ENCODE data around the gene MSX2. TPM values are rescaled to one million over a fixed set of nuclear protein-coding genes. Genes with fewer than 3 reads are reported as not detected.

Gene MSX2
- total RNA-seq, 2 experiments from 2014 or later: not detected

DNA sequence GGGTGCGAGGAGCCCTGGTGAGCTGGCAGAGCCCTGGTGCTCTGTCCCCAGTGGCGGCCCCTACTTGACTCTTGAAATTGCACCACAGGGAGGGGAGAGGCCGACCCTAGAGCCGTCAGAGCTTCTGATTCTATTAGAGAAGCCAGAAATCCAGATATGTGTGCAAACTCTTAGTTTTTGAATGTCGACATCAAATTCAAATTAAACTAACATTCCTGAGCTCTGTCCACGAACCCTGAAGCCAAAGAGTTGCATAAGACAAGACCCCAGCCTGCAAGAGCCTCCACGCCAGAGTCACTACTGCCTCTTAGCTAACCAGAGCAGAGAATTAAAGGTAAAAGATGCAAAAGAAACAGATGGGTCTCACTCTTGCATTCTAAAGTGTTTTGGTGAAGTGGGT, 29.8 kb upstream of the MSX2 start:
- H3K4me1 Mint-ChIP-seq: peaks cover 3% of the 10 kb centered on the region
- DNase-seq (no peak), ATAC-seq (no peak)
- H3K27ac Mint-ChIP-seq: no peak overlapping the region
- H3K36me3 Mint-ChIP-seq (ENCODE audit: low read depth): no peaks in the 10 kb centered on the region
- H3K27me3 Mint-ChIP-seq: peaks cover 50% of the 10 kb centered on the region
- ChIA-PET POLR2A (no interaction called here), CTCF (interaction anchor here (0.6 kb wide), 1 partner anchor 15 kb away, joined by 3 read pairs; no protein-coding TSS in a partner anchor)
- H3K9me3 Mint-ChIP-seq (ENCODE audit: low read depth): no peaks in the 10 kb centered on the region
- intact Hi-C loops (cut with DNase I, micrococcal nuclease): no loop called here
- H3K4me3 Mint-ChIP-seq: no peak overlapping the region

DNA sequence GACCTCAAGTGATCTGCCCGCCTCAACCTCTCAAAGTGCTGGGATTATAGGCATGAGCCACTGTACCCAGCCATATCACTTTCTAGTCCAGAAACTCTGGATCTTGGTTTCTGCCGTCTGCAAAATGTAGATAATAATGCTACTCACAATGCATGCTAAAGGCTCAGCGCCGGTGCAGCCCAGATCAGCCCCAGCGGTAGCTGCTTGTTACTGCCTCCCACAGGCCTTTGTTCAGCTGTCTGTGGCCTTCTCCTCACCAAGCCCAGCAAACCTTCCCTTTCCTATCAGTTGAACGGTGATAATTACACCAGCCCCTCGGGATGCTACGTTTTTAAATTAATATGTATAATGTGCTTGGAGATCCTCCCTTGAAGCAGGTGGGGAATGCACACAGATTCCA, 26.2 kb upstream of the MSX2 start:
- no peak for DNase-seq
- intact Hi-C loops (cut with DNase I, micrococcal nuclease): no loop called here
- H3K27me3 Mint-ChIP-seq: peaks cover 27% of the 10 kb centered on the region
- CTCF ChIA-PET: no interaction called here
- peaks cover 3% of the 10 kb centered on the region for H3K4me1 Mint-ChIP-seq
- no peak for ATAC-seq
- no peaks in the 10 kb centered on the region for H3K9me3 Mint-ChIP-seq (ENCODE audit: low read depth)
- H3K27ac Mint-ChIP-seq: no peak overlapping the region
- no peaks in the 10 kb centered on the region for H3K36me3 Mint-ChIP-seq (ENCODE audit: low read depth)
- H3K4me3 Mint-ChIP-seq: no peak overlapping the region
- POLR2A ChIA-PET: no interaction called here

DNA sequence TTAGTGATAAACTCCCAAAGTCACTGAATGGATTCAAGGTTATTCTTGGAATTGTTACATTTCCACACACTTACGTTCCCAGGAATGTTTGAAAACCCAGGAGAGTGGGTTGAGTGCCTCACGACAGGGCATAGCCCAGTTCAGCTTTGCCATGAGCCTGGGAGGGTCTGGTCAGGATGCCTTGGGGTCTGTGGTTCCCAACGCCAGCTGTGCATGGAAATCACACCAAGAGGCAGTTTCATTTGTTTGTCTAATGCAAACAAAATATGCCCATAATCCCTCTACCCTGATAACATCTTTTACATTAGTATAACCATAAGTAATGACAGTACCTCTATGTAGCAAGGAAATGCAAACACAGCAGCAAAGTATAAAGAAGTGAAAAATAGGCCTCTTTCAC, 25.3 kb upstream of the MSX2 start:
- Mint-ChIP-seq H3K4me1 (no peaks in the 10 kb centered on the region), H3K27me3 (peaks cover 17% of the 10 kb centered on the region), H3K4me3 (no peak overlapping the region), H3K36me3 (ENCODE audit: low read depth) (no peaks in the 10 kb centered on the region), H3K9me3 (ENCODE audit: low read depth) (no peaks in the 10 kb centered on the region), H3K27ac (no peak overlapping the region)
- intact Hi-C loops (cut with DNase I, micrococcal nuclease): no loop called here
- ATAC-seq: no peak
- ChIA-PET CTCF (no interaction called here), POLR2A (no interaction called here)
- no peak for DNase-seq

DNA sequence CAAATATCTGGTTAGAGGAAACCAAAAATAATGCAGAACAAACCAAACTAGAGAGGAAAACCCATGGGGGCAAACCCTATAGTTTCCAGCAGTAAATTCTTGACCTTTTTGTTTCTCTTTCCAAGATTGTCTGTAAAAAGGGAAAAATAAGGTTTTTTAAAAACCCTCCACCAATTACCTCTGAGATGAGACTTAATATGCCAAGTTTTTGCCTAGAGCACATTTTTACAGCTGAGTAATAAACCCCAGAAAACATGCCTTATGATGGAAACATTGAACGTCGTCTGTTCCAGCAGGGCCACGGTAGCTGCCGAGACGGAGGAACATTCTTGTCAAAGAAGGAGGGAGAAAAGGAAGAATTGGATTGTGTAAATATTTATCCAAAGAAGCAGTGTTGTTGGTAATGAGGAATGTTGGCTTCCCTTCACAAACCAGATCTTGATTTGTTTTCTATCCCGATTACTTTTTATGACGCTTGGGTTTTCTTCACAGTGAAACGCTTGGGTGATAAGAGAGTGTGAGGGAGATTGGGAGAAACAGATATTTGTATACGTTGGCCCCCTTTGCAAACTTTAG, 17.3 kb upstream of the MSX2 start:
- peaks cover 13% of the 10 kb centered on the region for H3K27me3 Mint-ChIP-seq
- H3K36me3 Mint-ChIP-seq (ENCODE audit: low read depth): no peaks in the 10 kb centered on the region
- ATAC-seq: no peak
- no peaks in the 10 kb centered on the region for H3K9me3 Mint-ChIP-seq (ENCODE audit: low read depth)
- no peak overlapping the region for H3K4me3 Mint-ChIP-seq
- intact Hi-C loops (cut with DNase I, micrococcal nuclease): no loop called here
- ChIA-PET CTCF (no interaction called here), POLR2A (no interaction called here)
- H3K27ac Mint-ChIP-seq: no peak overlapping the region
- no peak for DNase-seq
- H3K4me1 Mint-ChIP-seq: no peaks in the 10 kb centered on the region

DNA sequence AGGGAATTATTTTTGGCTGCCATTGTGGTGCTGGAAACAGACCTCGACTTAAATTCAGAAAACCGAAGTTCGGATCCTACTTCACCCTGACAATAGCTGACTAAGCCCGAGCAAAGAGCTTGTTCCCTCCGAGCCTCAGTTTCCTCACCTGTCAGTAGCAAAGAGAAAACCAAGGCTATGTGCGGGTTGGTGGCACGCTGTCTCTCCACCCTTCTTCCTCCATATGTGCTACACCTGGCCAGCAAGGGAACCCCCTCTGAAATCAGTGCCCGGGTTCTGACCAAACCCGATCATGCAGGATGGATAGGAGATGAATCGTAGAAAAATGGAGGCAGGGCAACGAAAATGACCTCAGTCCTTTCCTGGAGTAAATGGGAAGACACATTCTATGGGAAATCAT, 16.7 kb upstream of the MSX2 start:
- intact Hi-C loops (cut with DNase I, micrococcal nuclease): no loop called here
- H3K9me3 Mint-ChIP-seq (ENCODE audit: low read depth): no peaks in the 10 kb centered on the region
- ChIA-PET CTCF (no interaction called here), POLR2A (no interaction called here)
- ATAC-seq: no peak
- H3K4me1 Mint-ChIP-seq: no peaks in the 10 kb centered on the region
- no peak overlapping the region for H3K4me3 Mint-ChIP-seq
- H3K27me3 Mint-ChIP-seq: peaks cover 13% of the 10 kb centered on the region
- H3K27ac Mint-ChIP-seq: no peak overlapping the region
- DNase-seq: no peak
- no peaks in the 10 kb centered on the region for H3K36me3 Mint-ChIP-seq (ENCODE audit: low read depth)

DNA sequence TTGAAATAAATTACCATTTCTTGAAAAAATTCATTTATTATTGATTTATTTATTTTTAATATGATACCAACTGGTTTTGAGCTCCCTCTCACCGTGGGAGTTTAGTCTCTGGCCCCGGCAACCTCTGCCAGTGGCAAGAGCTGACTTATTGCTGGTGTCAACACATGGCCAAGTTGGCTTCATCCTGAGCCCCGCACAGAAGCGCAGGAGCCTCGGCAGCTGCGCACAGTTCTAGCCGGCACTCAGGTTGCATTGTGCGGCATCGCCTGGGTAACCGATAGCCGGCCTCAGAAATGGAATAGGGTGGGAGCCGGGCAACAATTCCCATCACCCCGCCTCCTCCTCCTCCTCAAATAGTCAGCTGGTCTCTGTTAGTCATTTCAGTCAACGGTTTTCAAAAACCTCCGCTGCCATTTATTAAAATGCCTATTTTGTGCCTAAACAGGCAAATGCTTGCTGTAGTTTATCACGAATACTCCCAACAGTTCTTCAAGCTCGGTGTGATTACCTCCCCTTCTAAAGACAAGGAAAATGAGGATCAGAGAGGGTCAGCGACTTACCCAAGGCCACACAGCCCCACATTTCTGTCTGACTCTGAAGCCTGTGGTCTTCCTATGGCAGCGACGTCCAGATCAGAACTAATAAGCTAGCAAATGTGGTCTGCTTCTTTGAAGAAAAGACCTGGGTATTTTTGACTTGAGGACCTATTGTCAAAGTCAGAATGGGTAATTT, 15.7 kb upstream of the MSX2 start:
- no peaks in the 10 kb centered on the region for H3K4me1 Mint-ChIP-seq
- ATAC-seq (no peak), DNase-seq (no peak)
- POLR2A ChIA-PET: no interaction called here
- H3K27ac Mint-ChIP-seq: no peak overlapping the region
- intact Hi-C loops (cut with DNase I, micrococcal nuclease): no loop called here
- peaks cover 13% of the 10 kb centered on the region for H3K27me3 Mint-ChIP-seq
- CTCF ChIA-PET: interaction anchor here (1.1 kb wide), 1 partner anchor 85 kb away, joined by 4 read pairs; no protein-coding TSS in a partner anchor
- no peaks in the 10 kb centered on the region for H3K36me3 Mint-ChIP-seq (ENCODE audit: low read depth)
- no peaks in the 10 kb centered on the region for H3K9me3 Mint-ChIP-seq (ENCODE audit: low read depth)
- H3K4me3 Mint-ChIP-seq: no peak overlapping the region

DNA sequence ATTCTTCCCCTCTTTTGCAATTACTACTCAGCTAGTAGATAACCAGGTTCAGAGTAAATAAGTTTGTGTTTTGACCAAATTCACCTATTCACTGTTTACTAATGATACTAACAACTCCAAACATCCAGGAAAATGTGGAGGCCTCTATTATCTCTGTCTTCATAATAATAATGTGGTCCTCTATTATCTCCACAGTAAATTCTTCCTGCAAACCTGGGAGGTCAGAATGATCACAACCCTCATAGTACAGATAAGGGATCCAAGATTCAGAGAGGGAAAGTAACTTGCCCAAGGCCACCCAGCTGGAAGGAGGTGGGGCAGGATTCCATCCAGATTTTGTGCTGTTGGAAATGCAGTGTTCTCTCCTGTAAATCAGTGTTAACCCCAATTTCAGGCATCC, 9.6 kb upstream of the MSX2 start:
- Mint-ChIP-seq H3K27me3 (peaks cover 29% of the 10 kb centered on the region), H3K4me1 (no peaks in the 10 kb centered on the region), H3K36me3 (ENCODE audit: low read depth) (no peaks in the 10 kb centered on the region), H3K4me3 (no peak overlapping the region), H3K27ac (no peak overlapping the region), H3K9me3 (ENCODE audit: low read depth) (no peaks in the 10 kb centered on the region)
- no peak for DNase-seq
- ATAC-seq: no peak
- ChIA-PET CTCF (no interaction called here), POLR2A (no interaction called here)
- intact Hi-C loops (cut with DNase I, micrococcal nuclease): no loop called here

DNA sequence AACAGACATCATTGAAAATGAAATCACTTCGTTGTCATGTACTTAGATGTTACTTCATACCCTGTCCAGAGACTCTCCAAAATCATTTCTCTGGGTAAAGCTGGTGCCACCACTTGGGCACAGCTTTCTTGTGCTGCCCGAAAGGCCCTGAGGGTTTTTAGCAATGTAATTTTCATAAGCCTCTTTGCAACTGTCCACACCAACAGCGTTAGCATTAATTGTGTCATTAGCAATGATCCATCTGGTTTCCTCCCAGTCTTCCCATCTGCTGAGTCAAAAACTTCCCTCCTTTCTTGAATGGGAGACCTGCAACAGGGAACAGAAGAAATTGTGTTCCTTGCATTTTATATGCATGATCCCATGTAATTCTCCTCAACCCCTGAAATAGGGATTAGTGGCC, 8.6 kb upstream of the MSX2 start:
- peaks cover 36% of the 10 kb centered on the region for H3K27me3 Mint-ChIP-seq
- H3K36me3 Mint-ChIP-seq (ENCODE audit: low read depth): no peaks in the 10 kb centered on the region
- H3K27ac Mint-ChIP-seq: no peak overlapping the region
- DNase-seq (no peak), ATAC-seq (no peak)
- CTCF ChIA-PET: no interaction called here
- intact Hi-C loops (cut with DNase I, micrococcal nuclease): no loop called here
- POLR2A ChIA-PET: no interaction called here
- H3K4me1 Mint-ChIP-seq: peaks cover 4% of the 10 kb centered on the region
- no peak overlapping the region for H3K4me3 Mint-ChIP-seq
- no peaks in the 10 kb centered on the region for H3K9me3 Mint-ChIP-seq (ENCODE audit: low read depth)

DNA sequence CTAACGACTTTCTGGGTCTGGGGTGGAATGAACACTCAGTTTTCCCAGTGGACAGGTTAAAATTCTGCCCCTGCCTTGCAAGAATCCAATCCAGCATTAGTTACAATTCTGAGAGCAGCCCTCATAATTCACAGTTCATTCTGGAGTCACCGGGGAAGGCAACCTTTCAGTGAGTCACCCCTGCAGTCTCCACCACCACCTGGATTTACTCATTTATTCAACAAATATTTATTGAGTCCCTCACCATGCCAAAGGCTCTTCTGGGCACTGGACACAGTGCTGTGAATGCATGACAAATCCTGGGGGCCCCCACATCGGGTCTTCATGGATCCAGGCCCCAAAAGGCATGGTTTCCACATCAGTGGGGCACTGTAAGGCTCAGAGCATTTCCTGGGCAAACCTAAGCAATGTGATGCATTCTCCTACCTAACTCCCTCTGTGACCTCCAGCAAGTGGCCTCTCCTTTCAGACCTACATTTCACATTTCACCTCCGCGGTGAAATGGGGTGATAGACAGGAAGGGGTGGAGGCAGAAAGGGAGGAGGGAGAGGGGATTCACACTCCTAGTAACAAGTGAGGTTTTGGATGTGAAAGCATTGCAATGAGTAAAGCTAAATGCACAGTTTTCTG, 6.4 kb upstream of the MSX2 start:
- ChIA-PET POLR2A (no interaction called here), CTCF (interaction anchor here (0.8 kb wide), 1 partner anchor 18 kb away, joined by 3 read pairs; no protein-coding TSS in a partner anchor)
- Mint-ChIP-seq H3K9me3 (ENCODE audit: low read depth) (no peaks in the 10 kb centered on the region), H3K4me3 (no peak overlapping the region), H3K27me3 (peaks cover 52% of the 10 kb centered on the region), H3K27ac (no peak overlapping the region), H3K4me1 (peaks cover 6% of the 10 kb centered on the region), H3K36me3 (ENCODE audit: low read depth) (no peaks in the 10 kb centered on the region)
- intact Hi-C loops (cut with DNase I, micrococcal nuclease): no loop called here
- ATAC-seq (no peak), DNase-seq (no peak)

DNA sequence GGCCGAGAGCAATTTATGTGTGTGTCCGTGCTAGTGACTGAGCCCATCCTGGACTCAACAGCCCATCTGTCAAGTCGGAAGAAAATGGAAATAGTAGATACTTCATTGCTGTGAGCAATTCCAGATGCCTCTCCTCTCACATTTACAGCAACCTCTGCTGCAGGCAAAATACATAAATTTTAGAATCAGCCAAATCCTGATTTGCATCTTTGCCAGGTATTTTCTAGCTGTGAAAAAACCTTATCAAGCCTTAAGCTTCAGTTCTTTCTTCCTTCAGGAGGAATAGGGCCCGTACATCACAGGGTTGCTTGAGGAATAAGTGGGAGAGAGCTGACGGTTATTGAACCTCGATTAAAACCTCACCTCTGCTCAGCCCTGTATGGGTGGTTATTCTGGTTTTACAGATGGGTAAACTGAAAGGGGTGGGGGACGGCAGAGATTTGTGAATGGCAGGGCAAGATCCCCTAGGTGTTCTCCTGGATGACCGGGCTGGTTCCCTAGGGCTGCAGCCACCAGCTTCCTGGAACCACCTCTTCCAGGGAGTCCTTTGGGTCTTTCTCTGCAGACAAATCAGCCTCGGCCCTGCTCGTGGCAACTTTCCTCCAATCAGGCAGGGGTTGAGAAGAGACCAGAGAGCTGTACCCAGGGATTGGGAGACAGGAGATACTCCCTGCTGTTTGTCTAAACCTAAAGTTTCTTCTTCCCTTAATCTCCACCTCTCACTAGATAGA, 5.3 kb upstream of the MSX2 start:
- Mint-ChIP-seq H3K36me3 (ENCODE audit: low read depth) (no peaks in the 10 kb centered on the region), H3K27ac (no peak overlapping the region), H3K4me1 (peaks cover 12% of the 10 kb centered on the region), H3K27me3 (peaks cover 63% of the 10 kb centered on the region), H3K9me3 (ENCODE audit: low read depth) (no peaks in the 10 kb centered on the region), H3K4me3 (no peak overlapping the region)
- intact Hi-C loops (cut with DNase I, micrococcal nuclease): no loop called here
- ChIA-PET CTCF (interaction anchor here (1.6 kb wide), 1 partner anchor 296 kb away, joined by 4 read pairs; no protein-coding TSS in a partner anchor), POLR2A (no interaction called here)
- DNase-seq (no peak), ATAC-seq (no peak)

DNA sequence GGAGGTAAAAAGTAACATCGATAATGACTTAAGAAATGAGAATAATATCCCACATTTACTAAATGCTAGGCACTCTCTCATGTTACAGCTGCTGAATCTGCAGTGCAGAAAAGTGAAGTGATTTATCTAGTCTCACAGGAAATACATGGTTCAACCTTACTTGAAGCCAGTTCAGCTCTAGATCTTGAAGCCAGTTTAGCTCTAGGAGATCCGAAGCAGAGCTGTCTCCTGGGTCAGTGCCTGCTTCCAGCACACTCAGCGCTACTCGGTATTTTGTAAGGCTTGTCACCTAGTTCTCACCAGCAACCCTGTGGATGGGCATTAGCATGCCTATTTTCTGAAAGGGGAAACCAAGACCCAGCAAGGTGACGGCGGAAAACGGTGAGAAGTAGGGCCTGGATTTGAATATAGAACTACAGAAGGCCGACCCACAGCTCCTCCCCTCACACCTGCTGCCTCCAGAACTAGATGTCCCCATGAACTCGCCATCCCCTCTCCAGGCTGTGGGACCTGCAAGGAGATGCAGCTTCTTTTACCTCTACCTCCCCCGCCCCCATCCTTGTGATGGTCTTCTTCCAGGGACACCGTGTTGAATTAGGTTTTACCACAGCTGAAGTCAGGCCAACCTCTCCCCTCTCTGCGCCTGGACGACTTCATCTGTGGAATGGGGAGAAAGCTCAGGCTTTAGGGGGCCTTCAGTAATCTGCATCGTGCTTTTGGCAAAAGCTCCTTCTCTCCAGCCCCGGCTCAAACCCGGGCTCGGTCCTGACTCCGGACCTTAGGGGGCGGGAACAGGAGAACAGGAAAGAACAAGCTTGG, 4.4 kb upstream of the MSX2 start:
- Mint-ChIP-seq H3K4me1 (peaks cover 12% of the 10 kb centered on the region), H3K36me3 (ENCODE audit: low read depth) (no peaks in the 10 kb centered on the region), H3K4me3 (no peak overlapping the region), H3K27ac (no peak overlapping the region), H3K27me3 (peaks cover 64% of the 10 kb centered on the region), H3K9me3 (ENCODE audit: low read depth) (no peaks in the 10 kb centered on the region)
- intact Hi-C loops (cut with DNase I, micrococcal nuclease): loop anchor here in 1 of 2 experiments (2.0 kb wide), 1 partner anchor 15 kb away; no protein-coding TSS in a partner anchor
- POLR2A ChIA-PET: no interaction called here
- CTCF ChIA-PET: interaction anchor here (1.6 kb wide), 1 partner anchor 297 kb away, joined by 4 read pairs; no protein-coding TSS in a partner anchor
- ATAC-seq (no peak), DNase-seq (no peak)
